OCI-LY1 (cell line): ENCODE data around the gene EPHB2.

Experiments
- EZH2 ChIP-seq: fragments of 200-600 bp; sonication (generic), shearing (Covaris generic); IDR thresholded peaks from 2 replicates; pipeline ENCODE4 v1.8.0; 2017; ENCODE audit warnings: borderline replicate concordance, mixed run types, mild to moderate bottlenecking, antibody characterized with exemption, low read length, moderate library complexity, mixed read lengths
- TF ChIP-seq, protein P1 (sequence below): fragments of 200-600 bp; sonication (generic), shearing (Covaris generic); IDR thresholded peaks from 2 replicates; pipeline ENCODE4 v1.5.1; 2017; ENCODE audit warnings: mild to moderate bottlenecking, antibody characterized with exemption, low read length, moderate library complexity, mixed read lengths

DNA sequence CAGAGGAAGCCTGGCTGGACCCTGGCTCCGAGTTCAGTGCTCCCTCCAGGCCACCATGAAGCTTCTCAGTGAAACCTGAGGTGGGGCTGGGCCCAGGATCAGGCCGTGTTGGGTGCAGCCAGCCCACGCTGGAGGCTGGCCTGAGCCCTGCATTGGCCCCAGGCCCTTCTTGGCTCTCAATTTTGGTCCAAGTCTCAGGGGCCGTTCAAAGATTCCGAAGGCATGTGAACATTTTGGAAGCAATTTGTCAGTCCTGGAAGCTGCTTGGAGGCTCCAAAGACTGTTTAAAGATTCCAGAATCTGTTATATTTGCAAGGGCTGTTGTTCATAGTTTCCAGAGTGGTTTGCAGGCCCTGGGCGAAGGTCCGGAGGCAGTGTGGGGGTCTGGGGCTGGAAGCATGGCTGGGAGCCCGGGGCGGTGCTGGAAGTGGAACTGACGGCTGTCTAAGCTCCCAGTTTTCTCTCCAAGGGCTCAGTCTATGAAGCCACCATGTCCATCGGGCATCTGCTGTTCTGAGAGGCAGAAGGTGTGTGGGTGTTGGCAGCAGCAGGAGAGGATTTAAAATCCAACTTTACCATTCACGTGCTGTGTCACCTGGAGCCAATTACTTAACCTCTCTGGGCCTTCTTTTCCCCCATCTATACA is 104.9 kb downstream of the EPHB2 start:
- TF ChIP-seq, protein P1, sequence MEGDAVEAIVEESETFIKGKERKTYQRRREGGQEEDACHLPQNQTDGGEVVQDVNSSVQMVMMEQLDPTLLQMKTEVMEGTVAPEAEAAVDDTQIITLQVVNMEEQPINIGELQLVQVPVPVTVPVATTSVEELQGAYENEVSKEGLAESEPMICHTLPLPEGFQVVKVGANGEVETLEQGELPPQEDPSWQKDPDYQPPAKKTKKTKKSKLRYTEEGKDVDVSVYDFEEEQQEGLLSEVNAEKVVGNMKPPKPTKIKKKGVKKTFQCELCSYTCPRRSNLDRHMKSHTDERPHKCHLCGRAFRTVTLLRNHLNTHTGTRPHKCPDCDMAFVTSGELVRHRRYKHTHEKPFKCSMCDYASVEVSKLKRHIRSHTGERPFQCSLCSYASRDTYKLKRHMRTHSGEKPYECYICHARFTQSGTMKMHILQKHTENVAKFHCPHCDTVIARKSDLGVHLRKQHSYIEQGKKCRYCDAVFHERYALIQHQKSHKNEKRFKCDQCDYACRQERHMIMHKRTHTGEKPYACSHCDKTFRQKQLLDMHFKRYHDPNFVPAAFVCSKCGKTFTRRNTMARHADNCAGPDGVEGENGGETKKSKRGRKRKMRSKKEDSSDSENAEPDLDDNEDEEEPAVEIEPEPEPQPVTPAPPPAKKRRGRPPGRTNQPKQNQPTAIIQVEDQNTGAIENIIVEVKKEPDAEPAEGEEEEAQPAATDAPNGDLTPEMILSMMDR: no peak
- TF ChIP-seq EZH2: no peak
